GM23338 (cell line): ENCODE results near the gene FITM2. TPM values are rescaled to one million over a fixed set of nuclear protein-coding genes. Genes with fewer than 3 reads are reported as not detected.
A peak's percentile ranks its signal among the peaks of the same experiment; 100 is the strongest.
"Not testable (repeated sequence)": the region's sequence is repeated elsewhere in the genome, so short reads cannot be mapped to it uniquely, and the experiment has no call there.

Experiments used
- ATAC-seq: fragments of 200-7000 bp; cut with Tn5 transposase; 3 replicates; pipeline ENCODE4 v1.9.1; 2020
- DNase-seq: peaks from one replicate; pipeline ENCODE4 v3.0.0-alpha.2; 2015; ENCODE audit warnings: low spot score
- H2AFZ ChIP-seq: fragments of 200-600 bp; sonication (generic); 2 replicates; pipeline ENCODE4 v1.8.0; 2016; ENCODE audit warnings: antibody characterized with exemption, mild to moderate bottlenecking, moderate library complexity
- H3F3A ChIP-seq: fragments of 200-600 bp; sonication (generic); replicated peaks from 2 replicates; pipeline ENCODE4 v1.8.0; 2017; ENCODE audit warnings: antibody characterized with exemption, mixed run types, low read depth
- H3K27ac ChIP-seq: fragments of 200-600 bp; sonication (generic); 2 replicates; pipeline ENCODE4 v1.6.1; 2016; ENCODE audit warnings: low read depth
- H3K27me3 ChIP-seq: fragments of 200-600 bp; sonication (generic); 2 replicates; pipeline ENCODE4 v1.8.0; 2016; ENCODE audit warnings: mild to moderate bottlenecking, mixed run types, moderate library complexity; ENCODE audit not compliant: insufficient read depth
- H3K36me3 ChIP-seq: fragments of 200-600 bp; sonication (generic); 2 replicates; pipeline ENCODE4 v1.8.0; 2016; ENCODE audit warnings: mild to moderate bottlenecking; ENCODE audit not compliant: insufficient read depth
- H3K4me1 ChIP-seq: fragments of 200-600 bp; sonication (generic); 2 replicates; pipeline ENCODE4 v1.8.0; 2016; ENCODE audit warnings: mild to moderate bottlenecking, moderate library complexity; ENCODE audit not compliant: insufficient read depth
- H3K4me2 ChIP-seq: fragments of 200-600 bp; sonication (generic); 2 replicates; pipeline ENCODE4 v1.7.1; 2017; ENCODE audit warnings: mixed run types
- H3K4me3 ChIP-seq: fragments of 200-600 bp; sonication (generic); 2 replicates; pipeline ENCODE4 v1.6.1; 2016; ENCODE audit warnings: mixed run types
- H3K79me2 ChIP-seq: fragments of 200-600 bp; sonication (generic); replicated peaks from 2 replicates; pipeline ENCODE4 v1.8.0; 2017; ENCODE audit warnings: mild to moderate bottlenecking; ENCODE audit not compliant: insufficient read depth
- H3K9me2 ChIP-seq: fragments of 200-600 bp; sonication (generic); 2 replicates; pipeline ENCODE4 v1.8.0; 2017; ENCODE audit not compliant: insufficient read depth
- H4K20me1 ChIP-seq: fragments of 200-600 bp; sonication (generic); replicated peaks from 2 replicates; pipeline ENCODE4 v1.8.0; 2017; ENCODE audit warnings: mild to moderate bottlenecking; ENCODE audit not compliant: insufficient read depth
- H3K27ac Mint-ChIP-seq: 2 replicates; pipeline ENCODE4 v1.8.0; 2020; ENCODE audit warnings: inconsistent platforms, mild to moderate bottlenecking, moderate library complexity, mixed read lengths
- H3K27me3 Mint-ChIP-seq: 3 replicates; pipeline ENCODE4 v1.8.0; 2022; ENCODE audit warnings: low read depth, mild to moderate bottlenecking, moderate library complexity, mixed read lengths, inconsistent platforms; ENCODE audit not compliant: insufficient read depth, poor library complexity
- H3K36me3 Mint-ChIP-seq: 3 replicates; pipeline ENCODE4 v1.8.0; 2021; ENCODE audit warnings: low read depth, mild to moderate bottlenecking, inconsistent platforms, moderate library complexity, mixed read lengths
- H3K4me1 Mint-ChIP-seq: 3 replicates; pipeline ENCODE4 v1.8.0; 2020; ENCODE audit warnings: mild to moderate bottlenecking, inconsistent platforms, mixed read lengths
- H3K4me3 Mint-ChIP-seq: 3 replicates; pipeline ENCODE4 v1.8.0; 2021; ENCODE audit warnings: moderate library complexity, mild to moderate bottlenecking, inconsistent platforms, mixed read lengths
- H3K9me3 Mint-ChIP-seq: 3 replicates; pipeline ENCODE4 v1.8.0; 2020; ENCODE audit warnings: moderate library complexity, mild to moderate bottlenecking, inconsistent platforms, mixed read lengths
- CREB1 ChIP-seq: fragments of 250-450 bp; sonication (Bioruptor Pico); IDR thresholded peaks from 2 replicates; pipeline ENCODE4 v1.5.0; 2020; ENCODE audit warnings: low read depth, mild to moderate bottlenecking, moderate library complexity
- CTCF ChIP-seq, 2 experiments: fragments of 200-600 bp in 1 of 2; sonication (generic) in 1 of 2; conservative IDR thresholded peaks; 2 replicates each; pipeline versions ENCODE4 v1.5.1 to v1.6.1; 2016 to 2017; ENCODE audit warnings: antibody characterized with exemption in 2 of 2, low read depth in 2 of 2, mild to moderate bottlenecking in 2 of 2, moderate library complexity in 1 of 2
- ETS1 ChIP-seq: IDR thresholded peaks from 2 replicates; pipeline ENCODE4 v1.6.1; 2016; ENCODE audit warnings: antibody characterized with exemption
- EZH2 ChIP-seq: fragments of 200-600 bp; sonication (generic); IDR thresholded peaks from one replicate; pipeline ENCODE4 v1.8.0; 2017; ENCODE audit warnings: antibody characterized with exemption, mild to moderate bottlenecking, low read depth; ENCODE audit not compliant: unreplicated experiment
- EZH2phosphoT487 ChIP-seq: fragments of 200-600 bp; sonication (generic); IDR thresholded peaks from one replicate; pipeline ENCODE4 v1.8.1; 2018; ENCODE audit warnings: antibody characterized with exemption; ENCODE audit not compliant: unreplicated experiment
- JUNB ChIP-seq: IDR thresholded peaks from one replicate; pipeline ENCODE4 v1.6.1; 2016; ENCODE audit warnings: antibody characterized with exemption; ENCODE audit not compliant: unreplicated experiment
- NANOG ChIP-seq: IDR thresholded peaks from 2 replicates; pipeline ENCODE4 v1.6.1; 2016; ENCODE audit warnings: antibody characterized with exemption, borderline replicate concordance
- REST ChIP-seq: IDR thresholded peaks from one replicate; pipeline ENCODE4 v1.6.1; 2018; ENCODE audit warnings: antibody characterized with exemption; ENCODE audit not compliant: unreplicated experiment
- STAT1 ChIP-seq: IDR thresholded peaks from one replicate; pipeline ENCODE4 v1.6.1; 2016; ENCODE audit warnings: antibody characterized with exemption; ENCODE audit not compliant: unreplicated experiment
- ZNF462 ChIP-seq: fragments of 250-450 bp; sonication (Bioruptor Pico); IDR thresholded peaks from 2 replicates; pipeline ENCODE4 v1.5.0; 2020; ENCODE audit warnings: mild to moderate bottlenecking, moderate library complexity
- polyA plus RNA-seq: library from polyadenylated mRNA; unstranded; fragments of >200 nt; fragmentation: Nextera tagmentation; extraction: Ambion mirVana; gene quantifications from 2 replicates; pipeline ENCODE4 v1.2.1, GENCODE V29; 2016
- total RNA-seq: library from RNA; depleted of rRNA; stranded (reverse); fragments of >200 nt; shearing (Covaris generic); gene quantifications from 2 replicates; pipeline ENCODE4 v1.2.3, GENCODE V29; 2014

FITM2 gene
- total and polyA plus RNA-seq, 2 experiments from 2014 or later, result 0.87 to 1.6 TPM

- H3K9me2 ChIP-seq, H3K27me3 Mint-ChIP-seq, H3K4me3 Mint-ChIP-seq, H3K36me3 ChIP-seq, H3K4me3 ChIP-seq, H3K4me2 ChIP-seq, H3K36me3 Mint-ChIP-seq, H3K27ac ChIP-seq, ATAC-seq, H3K27ac Mint-ChIP-seq, H4K20me1 ChIP-seq, H3F3A ChIP-seq, H3K4me1 Mint-ChIP-seq, H3K79me2 ChIP-seq, H3K9me3 Mint-ChIP-seq, H3K27me3 ChIP-seq, H3K4me1 ChIP-seq, H2AFZ ChIP-seq: not testable (repeated sequence)
- DNase-seq, result peak; percentile 22
Observed at GRCh38 chr20:44299011-44299535, 11.9 kb downstream of the FITM2 start.

GRCh38 chr20:44297721-44298120 is 13.3 kb downstream of the FITM2 start:
- Mint-ChIP-seq H3K36me3 (no peaks in the 10 kb centered on the region), H3K4me1 (peaks cover 3% of the 10 kb centered on the region), H3K27ac (no peak overlapping the region), H3K9me3 (no peaks in the 10 kb centered on the region), H3K4me3 (no peak overlapping the region), H3K27me3 (peaks cover 4% of the 10 kb centered on the region)
- no peak overlapping the region for H3K4me2 ChIP-seq
- H3F3A ChIP-seq, result no peaks in the 10 kb centered on the region
- no peaks in the 10 kb centered on the region for H3K4me1 ChIP-seq
- no peak for DNase-seq
- no peaks in the 10 kb centered on the region for H3K9me2 ChIP-seq
- H4K20me1 ChIP-seq, result no peaks in the 10 kb centered on the region; the same call in 1 of the 2 replicates
- no peak for TF ChIP-seq EZH2
- TF ChIP-seq EZH2phosphoT487, result no peak
- no peak for TF ChIP-seq STAT1
- TF ChIP-seq REST, result no peak
- TF ChIP-seq CTCF (conservative IDR thresholded peaks at IDR 0.05; ENCODE audit: low read depth in 2 of 2), result no peak
- TF ChIP-seq ETS1, result no peak
- no peak for TF ChIP-seq ZNF462
- no peak for TF ChIP-seq CREB1 (CRISPR knock-in tag)
- TF ChIP-seq NANOG, result no peak
- TF ChIP-seq JUNB, result no peak
- no peak overlapping the region for H3K4me3 ChIP-seq
- no peaks in the 10 kb centered on the region for H3K27me3 ChIP-seq
- no peak overlapping the region for H3K27ac ChIP-seq
- ATAC-seq, result no peak
- no peaks in the 10 kb centered on the region for H3K36me3 ChIP-seq
- H2AFZ ChIP-seq, result no peak overlapping the region
- no peaks in the 10 kb centered on the region for H3K79me2 ChIP-seq
